Suprapubic skin (tissue), 3 donors: ENCODE measurements around the gene ASB8.

Experiments
- CTCF ChIP-seq, 2 donors: fragments of 200-600 bp in 1 of 2; fragments of 450-650 bp in 1 of 2; sonication (generic) in 1 of 2; IDR thresholded peaks; one replicate each; pipeline ENCODE4 v1.5.1; 2016 to 2019; ENCODE audit warnings: antibody characterized with exemption in 2 of 2, mild to moderate bottlenecking in 1 of 2, moderate library complexity in 1 of 2
- EP300 ChIP-seq: sonication (generic); formaldehyde crosslinking; IDR thresholded peaks from one replicate; pipeline ENCODE4 v1.6.1; 2017; ENCODE audit warnings: antibody characterized with exemption

GRCh38 chr12:48110691-48111311 lies 46.5 kb downstream of the ASB8 start:
- TF ChIP-seq EP300 (no peak), CTCF (IDR thresholded peaks at IDR 0.05) (no peak)
